SK-N-MC (cell line): ENCODE data around the gene DYNLT5.

Source experiments
- EZH2 ChIP-seq: fragments of 200-600 bp; sonication (generic); IDR thresholded peaks from one replicate; pipeline ENCODE4 v1.6.1; 2017; ENCODE audit warnings: antibody characterized with exemption
- POLR2AphosphoS5 ChIP-seq: IDR thresholded peaks from 2 replicates; pipeline ENCODE4 v1.6.1; 2012; ENCODE audit warnings: mild to moderate bottlenecking, low read depth, low read length, borderline replicate concordance

- TF ChIP-seq EZH2 (no peak), POLR2AphosphoS5 (no peak)
These were observed 40.8 kb upstream of the DYNLT5 start for GRCh38 chr1:66711420-66711819.
